ENCODE results near the gene ANAPC10. TPM values are rescaled to one million over a fixed set of nuclear protein-coding genes. Genes with fewer than 3 reads are reported as not detected.

ANAPC10 gene
- total RNA-seq, 1 donor: 41.5 TPM

GRCh38 chr4:145075742-145076468 lies 22.1 kb downstream of the ANAPC10 start:
- H3K4me3 ChIP-seq (ENCODE audit: low read depth, low read length): no peak overlapping the region
- DNase-seq (ENCODE audit: low read depth): no peak
- TF ChIP-seq CTCF (IDR thresholded peaks at IDR 0.05; ENCODE audit: insufficient read depth, low read depth, low read length): no peak

GRCh38 chr4:145071560-145071959 lies 26.4 kb downstream of the ANAPC10 start:
- H3K4me3 ChIP-seq (ENCODE audit: low read depth, low read length): no peak overlapping the region
- no peak for DNase-seq (ENCODE audit: low read depth)
- TF ChIP-seq CTCF (IDR thresholded peaks at IDR 0.05; ENCODE audit: insufficient read depth, low read depth, low read length): no peak

GRCh38 chr4:145069361-145069760 lies 28.6 kb downstream of the ANAPC10 start:
- peak; percentile 53 for DNase-seq (ENCODE audit: low read depth)
- H3K4me3 ChIP-seq (ENCODE audit: low read depth, low read length): no peak overlapping the region
- TF ChIP-seq CTCF (IDR thresholded peaks at IDR 0.05; ENCODE audit: insufficient read depth, low read depth, low read length): no peak

- H3K4me3 ChIP-seq (ENCODE audit: low read depth, low read length): no peak overlapping the region
- no peak for TF ChIP-seq CTCF (IDR thresholded peaks at IDR 0.05; ENCODE audit: insufficient read depth, low read depth, low read length)
- DNase-seq (ENCODE audit: low read depth): no peak
Observed at GRCh38 chr4:145066063-145066501, 31.9 kb downstream of the ANAPC10 start.

- peak; percentile 72 for DNase-seq (ENCODE audit: low read depth)
- peak; percentile 37 for TF ChIP-seq CTCF (IDR thresholded peaks at IDR 0.05; ENCODE audit: insufficient read depth, low read depth, low read length)
- no peak overlapping the region for H3K4me3 ChIP-seq (ENCODE audit: low read depth, low read length)
Observed at GRCh38 chr4:145061318-145061920, 36.6 kb downstream of the ANAPC10 start.

- no peak overlapping the region for H3K4me3 ChIP-seq (ENCODE audit: low read depth, low read length)
- TF ChIP-seq CTCF (IDR thresholded peaks at IDR 0.05; ENCODE audit: insufficient read depth, low read depth, low read length): no peak
- DNase-seq (ENCODE audit: low read depth): no peak
Observed at GRCh38 chr4:145058256-145058655, 39.7 kb downstream of the ANAPC10 start.

All from fibroblast of villous mesenchyme (primary cell).